Measurements from ENCODE around the gene NGEF.

The NGEF gene

GRCh38 chr2:232894251-232894650, 118.8 kb downstream of the NGEF start:
- DNase-seq, result no peak

- DNase-seq, result no peak
Measured at GRCh38 chr2:232893834-232894233, 119.2 kb downstream of the NGEF start.

GRCh38 chr2:232892843-232893242, 120.2 kb downstream of the NGEF start:
- no peak for DNase-seq

- no peak for DNase-seq
Measured at GRCh38 chr2:232892221-232892620, 120.8 kb downstream of the NGEF start.

GRCh38 chr2:232891621-232892071, 121.4 kb downstream of the NGEF start:
- no peak for DNase-seq

GRCh38 chr2:232890896-232891601, 122.0 kb downstream of the NGEF start:
- DNase-seq, result no peak

- no peak for DNase-seq
Measured at GRCh38 chr2:232890536-232890895, 122.5 kb downstream of the NGEF start.

GRCh38 chr2:232889876-232890401, 123.1 kb downstream of the NGEF start:
- no peak for DNase-seq

GRCh38 chr2:232888839-232889529, 124.1 kb downstream of the NGEF start:
- DNase-seq, result no peak

- DNase-seq, result no peak
Measured at GRCh38 chr2:232888099-232888836, 124.8 kb downstream of the NGEF start.

- no peak for DNase-seq
Measured at GRCh38 chr2:232887171-232887850, 125.7 kb downstream of the NGEF start.

- no peak for DNase-seq
Measured at GRCh38 chr2:232886632-232887031, 126.4 kb downstream of the NGEF start.

- no peak for DNase-seq
Measured at GRCh38 chr2:232886176-232886575, 126.9 kb downstream of the NGEF start.

- DNase-seq, result no peak
Measured at GRCh38 chr2:232885264-232885961, 127.6 kb downstream of the NGEF start.

- no peak for DNase-seq
Measured at GRCh38 chr2:232884549-232885263, 128.3 kb downstream of the NGEF start.

- no peak for DNase-seq
Measured at GRCh38 chr2:232884001-232884421, 129.0 kb downstream of the NGEF start.

GRCh38 chr2:232883116-232883721, 129.8 kb downstream of the NGEF start:
- DNase-seq, result no peak

GRCh38 chr2:232882505-232883115, 130.4 kb downstream of the NGEF start:
- no peak for DNase-seq

- no peak for DNase-seq
Measured at GRCh38 chr2:232882085-232882484, 131.0 kb downstream of the NGEF start.

- DNase-seq, result no peak
Measured at GRCh38 chr2:232880764-232881351, 132.2 kb downstream of the NGEF start.
